GM18867 (cell line): ENCODE results near the gene SMIM36.
"Not testable (repeated sequence)": the region's sequence is repeated elsewhere in the genome, so short reads cannot be mapped to it uniquely, and the experiment has no call there.

Experiments used
- ATAC-seq: cut with Tn5 transposase; IDR thresholded peaks from one replicate; pipeline ENCODE4 v1.9.1; 2021; ENCODE audit warnings: mild to moderate bottlenecking, moderate library complexity; ENCODE audit not compliant: unreplicated experiment

Gene SMIM36

DNA sequence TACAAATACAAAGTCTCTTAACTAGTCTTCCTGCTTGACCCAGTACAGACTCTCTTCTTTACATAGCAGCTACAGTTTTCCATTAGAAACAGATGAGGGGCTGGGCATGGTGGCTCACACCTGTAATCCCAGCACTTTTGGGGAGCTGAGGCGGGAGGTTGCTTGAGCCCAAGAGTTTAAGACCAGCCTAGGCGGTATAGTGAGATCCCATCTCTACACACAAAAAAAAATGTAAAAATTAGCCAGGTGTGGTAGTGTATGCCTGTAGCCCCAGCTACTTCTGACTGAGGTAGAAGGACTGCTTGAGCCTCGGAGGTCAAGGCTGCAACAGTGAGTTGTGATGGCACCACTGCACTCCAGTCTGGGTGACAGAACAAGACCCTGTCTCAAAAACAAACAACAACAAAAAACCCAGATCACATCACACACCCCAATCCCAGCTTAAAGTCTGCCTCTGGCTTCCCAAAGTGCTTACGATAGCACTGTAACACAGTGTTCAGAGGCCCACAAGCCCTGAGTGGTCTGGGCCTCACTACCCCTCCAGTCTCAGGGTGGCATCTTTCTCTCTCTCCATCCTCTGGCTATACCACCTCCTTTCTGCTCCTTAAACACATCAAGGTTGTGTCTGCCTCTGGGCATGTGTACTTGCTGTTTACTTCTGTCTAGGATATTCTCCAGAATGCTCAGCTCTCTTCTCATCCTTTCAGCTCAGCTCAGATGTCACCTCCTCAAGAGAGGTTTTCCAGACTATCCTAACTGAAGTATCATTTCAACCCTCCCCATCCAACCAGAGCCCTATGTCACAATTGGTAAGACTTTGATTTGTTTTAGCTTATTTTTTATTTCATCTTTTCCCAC lies 93.6 kb downstream of the SMIM36 start:
- no peak for ATAC-seq

- ATAC-seq = no peak
Observed at GRCh38 chr17:55416470-55417052, 94.7 kb downstream of the SMIM36 start.

DNA sequence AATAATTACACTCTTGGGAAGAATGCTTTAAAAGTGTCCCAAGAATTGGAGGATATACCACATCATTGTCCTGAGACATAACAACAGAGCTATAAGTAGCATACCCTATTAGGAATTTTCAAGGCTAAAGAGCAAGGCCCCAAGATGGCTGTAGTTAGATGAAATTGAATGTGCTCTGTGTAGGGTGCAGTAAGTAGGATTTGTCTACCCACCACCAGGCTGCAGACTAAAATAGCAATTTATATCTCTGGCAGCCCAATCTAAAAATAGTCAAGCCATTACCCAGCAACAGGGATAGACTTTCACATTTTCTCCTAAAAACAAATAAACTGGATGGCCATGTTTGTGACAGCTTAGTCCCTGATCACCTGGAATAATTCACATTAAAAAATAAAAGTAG lies 95.3 kb downstream of the SMIM36 start:
- ATAC-seq = no peak

- ATAC-seq = no peak
Observed at GRCh38 chr17:55414983-55415382, 96.3 kb downstream of the SMIM36 start.

DNA sequence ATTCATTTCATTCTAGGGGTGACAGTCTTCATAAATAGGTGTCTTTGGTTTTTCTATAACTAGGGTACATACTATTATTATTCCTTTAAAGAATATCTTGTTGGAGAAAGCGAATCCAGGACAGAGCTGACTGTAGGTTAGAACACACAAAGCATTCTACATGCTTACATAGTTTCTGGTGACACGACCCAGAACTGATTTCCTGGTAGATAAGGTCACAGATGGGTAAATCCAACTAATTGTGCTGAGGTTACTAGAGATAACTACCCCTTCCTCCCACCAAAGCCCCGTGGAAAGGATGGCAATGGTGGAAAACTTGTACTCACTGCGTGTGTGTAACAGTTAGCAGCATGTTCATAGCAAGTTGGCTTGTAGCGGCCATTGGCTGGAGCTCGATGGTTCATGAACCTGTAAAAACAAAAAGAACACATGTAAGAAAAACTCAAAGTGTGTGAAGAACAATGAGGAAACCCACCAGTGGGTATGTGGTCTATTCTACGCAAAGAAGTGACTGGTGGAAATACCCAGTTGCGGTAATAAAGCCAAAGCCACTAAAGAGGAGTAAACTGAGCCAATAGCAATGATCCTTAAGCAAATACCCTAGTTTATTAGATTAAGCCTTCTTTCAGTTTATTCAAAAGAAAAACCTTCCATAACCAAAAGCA lies 97.3 kb downstream of the SMIM36 start:
- no peak for ATAC-seq

DNA sequence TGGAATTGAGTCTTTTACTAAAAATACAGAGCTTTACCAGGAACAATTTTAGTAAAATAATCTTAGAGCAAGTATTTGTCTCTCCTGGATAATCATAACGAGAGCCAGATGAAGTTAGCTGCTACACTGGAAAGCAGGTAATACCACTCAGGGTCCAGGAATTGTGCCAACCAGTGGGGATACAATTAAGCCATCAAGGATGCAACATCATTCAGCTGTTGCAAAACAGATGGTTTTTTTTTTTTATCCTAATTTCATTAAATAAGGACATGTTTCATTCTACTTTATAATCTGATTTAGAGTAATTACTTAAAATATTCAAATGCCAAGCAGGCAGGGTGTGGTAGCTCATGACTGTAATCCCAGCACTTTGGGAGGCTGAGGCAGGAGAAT lies 99.8 kb downstream of the SMIM36 start:
- no peak for ATAC-seq

DNA sequence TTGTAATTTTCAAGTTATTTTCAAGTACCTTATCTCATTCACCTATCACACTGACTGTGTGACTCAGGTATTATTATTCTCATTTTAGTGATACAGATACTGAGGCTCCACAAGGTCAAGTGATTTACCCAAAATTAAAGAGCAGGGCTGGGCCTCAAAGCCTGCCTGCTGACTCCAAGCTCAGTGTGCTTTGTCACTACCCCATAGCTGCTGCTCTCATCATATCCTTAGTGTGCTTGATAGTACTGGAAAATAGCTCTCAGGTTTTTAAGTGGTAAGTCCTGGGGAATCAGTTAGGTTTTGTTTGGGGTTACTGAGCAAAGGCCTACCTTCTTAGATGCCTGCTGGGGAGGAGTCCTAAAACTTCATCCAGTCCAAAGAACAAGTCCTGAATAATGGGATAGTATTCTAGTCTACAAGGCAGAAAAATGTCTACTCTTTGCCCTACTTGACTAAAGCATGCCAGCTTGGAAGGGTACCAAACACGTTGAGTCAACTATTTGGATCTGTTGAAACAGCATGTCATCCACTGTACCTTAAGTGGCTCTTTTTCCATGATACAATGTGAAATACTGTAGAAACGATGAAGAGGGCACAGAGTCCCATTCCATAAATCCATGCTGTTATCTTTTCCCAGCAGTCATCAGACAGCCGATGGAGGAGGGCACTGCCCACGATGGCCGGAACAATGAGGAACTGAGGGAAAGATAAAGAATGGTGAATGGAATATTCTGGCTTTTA lies 100.4 kb downstream of the SMIM36 start:
- no peak for ATAC-seq

DNA sequence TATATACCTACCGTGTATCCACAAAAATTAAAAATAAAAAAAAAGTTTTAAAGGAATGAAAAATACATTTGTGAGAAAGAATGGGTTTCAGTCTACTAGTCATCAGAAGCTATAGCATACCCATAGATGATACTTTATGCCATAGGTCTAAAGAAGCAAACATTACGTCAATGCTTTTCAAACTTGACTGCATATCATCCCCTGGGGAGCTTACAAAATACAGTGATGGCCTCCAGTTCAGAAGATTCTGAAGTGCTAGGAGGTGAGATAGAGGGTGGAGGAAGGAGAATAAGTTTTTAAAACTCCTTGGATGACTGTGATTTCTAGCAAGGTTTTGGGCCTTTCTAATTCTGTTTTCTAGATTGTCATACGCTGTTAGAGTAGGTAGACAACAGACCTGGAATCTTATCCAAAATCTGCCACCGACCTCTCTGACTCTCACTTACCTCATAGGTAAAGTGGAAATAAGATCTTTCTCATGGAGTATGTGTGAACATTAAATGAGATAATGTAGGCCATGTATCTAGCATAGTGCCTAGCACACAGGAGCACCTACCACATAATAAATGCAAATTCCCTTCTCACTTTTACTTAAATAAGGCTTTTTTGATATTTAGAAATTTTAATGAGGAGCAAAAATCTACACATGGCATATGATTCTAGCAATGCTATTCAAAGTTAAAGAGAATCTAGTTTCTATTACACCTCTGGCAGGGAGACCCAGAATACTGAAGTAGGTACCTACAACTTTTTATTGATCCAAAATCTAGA lies 102.0 kb downstream of the SMIM36 start:
- ATAC-seq = no peak

DNA sequence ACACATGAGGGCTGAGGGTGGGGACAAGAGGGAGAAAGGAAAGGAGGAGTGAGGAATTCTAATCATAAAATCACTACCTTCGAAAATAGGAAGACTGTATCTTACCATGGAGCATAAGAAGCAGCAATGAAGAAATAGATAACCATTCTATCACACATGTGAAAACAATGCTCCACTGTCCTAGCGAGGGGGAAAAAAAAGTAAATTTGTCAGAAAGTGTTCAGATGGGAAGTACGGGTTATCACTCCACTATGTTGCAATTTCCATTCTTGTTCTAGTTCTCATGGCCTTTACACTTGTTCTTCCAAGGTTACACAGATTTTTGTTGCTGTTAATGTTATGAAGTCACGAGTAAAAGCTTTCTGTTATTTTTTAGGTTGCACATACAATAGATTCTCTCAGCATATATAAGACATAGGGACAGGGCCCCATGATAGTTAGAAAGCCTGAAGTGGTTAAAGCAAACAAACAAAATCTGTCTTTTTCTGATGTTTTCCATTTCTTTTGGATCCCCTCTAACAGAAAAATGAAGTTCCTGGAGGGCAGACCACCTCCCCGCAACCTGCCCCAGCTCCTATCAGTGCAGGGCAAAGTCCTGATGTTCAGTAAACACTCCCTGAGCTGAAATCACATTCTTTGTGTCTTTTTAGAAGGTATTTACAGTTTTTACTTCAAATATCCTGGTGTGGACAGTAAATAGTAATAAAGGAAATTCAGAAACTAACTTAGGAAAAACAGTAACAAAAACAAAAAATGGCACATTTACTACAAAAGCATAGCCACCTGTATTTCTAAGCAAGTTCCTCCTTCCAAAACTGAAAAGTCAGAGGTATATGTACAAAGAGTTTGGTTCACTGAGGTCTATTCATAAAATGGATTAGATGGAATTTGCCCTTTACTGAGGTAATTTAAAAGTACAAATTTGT lies 103.3 kb downstream of the SMIM36 start:
- ATAC-seq = no peak

DNA sequence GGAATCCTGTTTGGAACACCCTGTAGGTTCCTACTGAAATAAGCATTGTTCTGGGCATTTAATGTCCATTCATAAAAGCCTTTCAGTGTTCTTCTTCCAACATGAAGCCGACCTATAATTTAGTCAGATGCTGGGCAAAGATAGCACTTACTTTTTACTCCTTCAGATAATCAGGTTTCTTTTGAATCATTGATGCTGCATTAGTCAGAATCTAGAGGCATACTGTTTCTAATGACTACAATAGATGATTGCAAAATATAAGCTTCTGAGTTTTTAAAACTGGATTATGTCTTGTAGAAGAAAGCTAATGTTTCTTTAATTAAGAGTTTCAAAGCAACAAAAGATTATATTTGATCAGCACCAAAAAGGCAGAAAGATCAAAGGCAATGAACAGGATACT lies 105.7 kb downstream of the SMIM36 start:
- ATAC-seq = no peak

DNA sequence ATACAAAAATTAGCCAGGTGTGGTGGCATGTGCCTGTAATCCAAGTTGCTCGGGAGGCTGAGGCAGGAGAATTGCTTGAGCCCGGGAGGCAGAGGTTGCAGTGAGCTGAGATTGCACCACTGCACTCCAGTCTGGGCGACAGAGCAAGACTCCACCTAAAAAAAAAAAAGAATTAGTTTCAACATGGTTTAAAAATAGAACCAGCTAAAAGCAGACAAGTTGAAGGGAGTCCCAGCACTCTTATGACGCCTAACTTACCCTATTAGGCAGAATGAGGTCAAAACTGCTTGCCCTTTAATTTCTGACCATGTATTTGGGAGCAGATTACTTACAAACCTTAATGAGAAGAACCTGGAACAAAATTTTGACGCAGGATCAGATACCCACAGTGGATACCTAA lies 107.1 kb downstream of the SMIM36 start:
- ATAC-seq = not testable (repeated sequence)

DNA sequence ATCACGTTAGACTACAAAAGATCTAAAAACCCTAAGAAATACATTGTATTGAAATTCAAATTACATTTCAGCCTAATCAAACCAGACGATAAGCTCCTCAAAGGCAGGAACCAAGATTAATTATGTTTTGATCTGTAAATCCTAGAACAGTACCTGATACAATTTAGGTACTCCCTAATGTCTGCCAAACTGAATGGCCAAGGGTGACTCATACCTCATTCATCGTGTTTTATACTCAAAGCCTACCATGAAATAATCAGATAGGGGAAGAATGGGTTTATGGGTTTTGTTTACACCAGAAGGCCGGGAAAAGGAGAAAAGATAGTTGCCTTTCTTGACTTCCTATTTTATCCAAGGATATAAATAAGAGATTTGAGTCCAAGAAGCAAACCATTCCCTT lies 108.9 kb downstream of the SMIM36 start:
- no peak for ATAC-seq
